ENCODE data around the gene MAML2. TPM values are rescaled to one million over a fixed set of nuclear protein-coding genes. Genes with fewer than 3 reads are reported as not detected.

The MAML2 gene
- total RNA-seq, 1 donor from 2014 or later: 3.8 TPM

- Histone ChIP-seq H4K20me1 (ENCODE audit: low read depth) (no peaks in the 10 kb centered on the region), H3K4me1 (peaks cover 23% of the 10 kb centered on the region), H3K27me3 (no peaks in the 10 kb centered on the region), H3F3A (ENCODE audit: low read depth) (no peaks in the 10 kb centered on the region), H3K4me2 (no peak overlapping the region), H3K4me3 (no peak overlapping the region), H3K36me3 (no peaks in the 10 kb centered on the region), H3K9ac (no peak overlapping the region), H3K79me2 (ENCODE audit: low read depth) (no peaks in the 10 kb centered on the region), H3K9me3 (ENCODE audit: low read depth) (no peaks in the 10 kb centered on the region), H2AFZ (replicated peaks) (no peak overlapping the region), H3K27ac (no peak overlapping the region)
- Mint-ChIP-seq H3K4me1 (peaks cover 53% of the 10 kb centered on the region), H3K27me3 (ENCODE audit: insufficient read depth, low read depth) (no peaks in the 10 kb centered on the region), H3K27ac (peak overlapping the region; percentile 90), H3K4me3 (no peak overlapping the region), H3K36me3 (peaks cover 9% of the 10 kb centered on the region), H3K9me3 (no peaks in the 10 kb centered on the region)
- TF ChIP-seq EZH2phosphoT487 (IDR thresholded peaks at IDR 0.05) (no peak), EZH2 (IDR thresholded peaks at IDR 0.05) (no peak), CTCF (IDR thresholded peaks at IDR 0.05) (no peak)
- DNase-seq (ENCODE audit: low spot score): no peak
Observed at GRCh38 chr11:96328395-96329010, 14.5 kb downstream of the MAML2 start.

DNA sequence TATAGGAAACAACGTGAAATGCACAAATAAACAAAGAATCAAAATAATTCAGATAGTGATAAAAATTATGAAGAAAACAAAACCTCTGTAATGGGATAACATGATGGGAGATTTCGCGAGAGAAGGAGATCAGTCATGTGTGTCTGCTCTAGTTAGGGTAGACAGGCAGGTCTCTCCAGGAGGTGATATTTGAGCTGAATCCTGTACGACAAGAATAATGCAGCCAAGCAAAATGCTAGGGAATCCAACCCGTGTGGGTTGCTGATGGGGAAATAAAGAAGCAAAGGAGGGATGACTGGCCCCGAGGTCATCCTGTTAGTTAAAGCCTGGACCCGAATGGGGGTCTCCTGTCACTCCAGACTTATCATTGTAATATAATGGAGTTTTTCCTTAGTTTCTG is 16.0 kb downstream of the MAML2 start:
- Histone ChIP-seq H3F3A (ENCODE audit: low read depth) (no peaks in the 10 kb centered on the region), H3K9ac (no peak overlapping the region), H3K4me1 (peaks cover 8% of the 10 kb centered on the region), H3K4me2 (no peak overlapping the region), H4K20me1 (ENCODE audit: low read depth) (no peaks in the 10 kb centered on the region), H3K27me3 (no peaks in the 10 kb centered on the region), H3K36me3 (no peaks in the 10 kb centered on the region), H3K9me3 (ENCODE audit: low read depth) (no peaks in the 10 kb centered on the region), H2AFZ (replicated peaks) (no peak overlapping the region), H3K79me2 (ENCODE audit: low read depth) (no peaks in the 10 kb centered on the region), H3K27ac (no peak overlapping the region), H3K4me3 (no peak overlapping the region)
- Mint-ChIP-seq H3K4me1 (peaks cover 37% of the 10 kb centered on the region), H3K27ac (peak overlapping the region; percentile 21), H3K9me3 (peaks cover 3% of the 10 kb centered on the region), H3K4me3 (no peak overlapping the region), H3K36me3 (peaks cover 19% of the 10 kb centered on the region), H3K27me3 (ENCODE audit: insufficient read depth, low read depth) (no peaks in the 10 kb centered on the region)
- TF ChIP-seq CTCF (IDR thresholded peaks at IDR 0.05) (no peak), EZH2 (IDR thresholded peaks at IDR 0.05) (no peak), EZH2phosphoT487 (IDR thresholded peaks at IDR 0.05) (no peak)
- no peak for DNase-seq (ENCODE audit: low spot score)

GRCh38 chr11:96324912-96325311 is 18.1 kb downstream of the MAML2 start:
- Mint-ChIP-seq H3K36me3 (peaks cover 17% of the 10 kb centered on the region), H3K4me1 (peaks cover 36% of the 10 kb centered on the region), H3K4me3 (no peak overlapping the region), H3K9me3 (peaks cover 3% of the 10 kb centered on the region), H3K27me3 (ENCODE audit: insufficient read depth, low read depth) (no peaks in the 10 kb centered on the region), H3K27ac (no peak overlapping the region)
- Histone ChIP-seq H3K9ac (no peak overlapping the region), H2AFZ (replicated peaks) (no peak overlapping the region), H4K20me1 (ENCODE audit: low read depth) (no peaks in the 10 kb centered on the region), H3K4me3 (no peak overlapping the region), H3K4me1 (peaks cover 6% of the 10 kb centered on the region), H3K4me2 (no peak overlapping the region), H3K79me2 (ENCODE audit: low read depth) (no peaks in the 10 kb centered on the region), H3F3A (ENCODE audit: low read depth) (no peaks in the 10 kb centered on the region), H3K27me3 (no peaks in the 10 kb centered on the region), H3K9me3 (ENCODE audit: low read depth) (no peaks in the 10 kb centered on the region), H3K36me3 (no peaks in the 10 kb centered on the region), H3K27ac (no peak overlapping the region)
- no peak for DNase-seq (ENCODE audit: low spot score)
- no peak for TF ChIP-seq EZH2 (IDR thresholded peaks at IDR 0.05)
- TF ChIP-seq CTCF (IDR thresholded peaks at IDR 0.05): no peak
- no peak for TF ChIP-seq EZH2phosphoT487 (IDR thresholded peaks at IDR 0.05)

All from neural progenitor cell (in vitro differentiated cells).